HG03575 (cell line): Measurements from ENCODE around the gene PPIC.
"Not testable (repeated sequence)": the region's sequence is repeated elsewhere in the genome, so short reads cannot be mapped to it uniquely, and the experiment has no call there.

Source experiments
- ATAC-seq: cut with Tn5 transposase; IDR thresholded peaks from one replicate; pipeline ENCODE4 v1.9.1; 2021; ENCODE audit not compliant: unreplicated experiment, insufficient number of reproducible peaks, low FRiP score; ENCODE audit errors: extremely low read depth

The PPIC gene

GRCh38 chr5:123028222-123028621, 8.3 kb downstream of the PPIC start:
- no peak for ATAC-seq

- no peak for ATAC-seq
Measured at GRCh38 chr5:123014689-123015088, 21.8 kb downstream of the PPIC start.

DNA sequence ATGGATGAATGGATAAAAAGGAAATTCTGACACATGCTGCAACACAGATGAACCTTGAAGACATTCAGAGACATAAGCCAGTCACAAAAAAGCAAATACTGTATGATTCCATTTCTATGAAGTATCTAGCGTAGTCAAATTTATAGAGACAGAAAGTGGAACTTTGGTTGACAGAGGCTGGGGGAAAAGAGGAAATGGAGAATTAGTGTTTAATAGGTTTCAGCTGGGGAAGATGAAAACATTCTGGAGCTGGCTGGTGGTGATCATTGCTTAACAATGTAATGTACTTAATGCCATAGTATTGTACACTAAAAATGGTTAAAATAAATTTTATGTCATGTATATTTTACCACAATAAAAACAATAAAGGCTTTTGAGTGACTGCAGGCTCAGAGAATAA, 24.2 kb downstream of the PPIC start:
- no peak for ATAC-seq

GRCh38 chr5:123007754-123008153, 28.8 kb downstream of the PPIC start:
- ATAC-seq: no peak

GRCh38 chr5:123007182-123007581, 29.3 kb downstream of the PPIC start:
- no peak for ATAC-seq

DNA sequence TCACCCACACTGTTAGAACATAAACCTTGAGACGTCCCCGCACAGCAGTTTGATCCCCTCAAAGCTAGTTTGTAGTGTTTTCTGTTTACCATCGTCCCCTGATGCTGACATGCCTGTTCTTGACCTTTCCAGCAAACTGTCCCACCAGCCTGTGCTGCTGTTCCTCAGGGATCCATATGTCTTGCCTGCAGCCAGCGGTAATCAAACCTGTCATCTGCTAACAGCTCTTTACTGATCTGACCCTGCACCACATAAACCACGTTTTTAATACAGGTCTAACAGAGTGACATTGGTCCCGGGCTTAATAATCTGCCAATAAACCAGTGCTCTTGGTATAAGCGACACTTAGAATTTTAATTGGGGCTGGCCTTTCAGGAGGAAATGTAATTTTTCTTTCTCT, 34.7 kb downstream of the PPIC start:
- ATAC-seq: no peak

DNA sequence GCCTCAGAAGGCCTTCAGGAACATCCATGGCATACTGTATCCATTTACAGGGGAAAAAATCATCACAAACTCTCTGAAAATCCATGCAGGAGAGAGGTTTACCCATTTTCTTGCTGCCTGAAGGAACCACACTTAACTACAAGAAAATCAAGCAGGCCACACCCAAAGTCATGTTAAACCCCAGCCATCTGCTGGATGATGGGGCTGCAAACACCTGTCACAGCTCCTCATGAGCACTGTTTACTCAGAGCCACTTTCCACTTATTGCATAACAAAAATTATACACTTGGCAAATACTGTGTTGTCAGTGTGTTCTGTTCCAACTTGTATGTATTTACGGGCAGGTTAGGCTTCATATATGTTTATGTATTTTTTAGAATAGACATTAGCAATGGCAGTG, 35.8 kb downstream of the PPIC start:
- ATAC-seq: no peak

DNA sequence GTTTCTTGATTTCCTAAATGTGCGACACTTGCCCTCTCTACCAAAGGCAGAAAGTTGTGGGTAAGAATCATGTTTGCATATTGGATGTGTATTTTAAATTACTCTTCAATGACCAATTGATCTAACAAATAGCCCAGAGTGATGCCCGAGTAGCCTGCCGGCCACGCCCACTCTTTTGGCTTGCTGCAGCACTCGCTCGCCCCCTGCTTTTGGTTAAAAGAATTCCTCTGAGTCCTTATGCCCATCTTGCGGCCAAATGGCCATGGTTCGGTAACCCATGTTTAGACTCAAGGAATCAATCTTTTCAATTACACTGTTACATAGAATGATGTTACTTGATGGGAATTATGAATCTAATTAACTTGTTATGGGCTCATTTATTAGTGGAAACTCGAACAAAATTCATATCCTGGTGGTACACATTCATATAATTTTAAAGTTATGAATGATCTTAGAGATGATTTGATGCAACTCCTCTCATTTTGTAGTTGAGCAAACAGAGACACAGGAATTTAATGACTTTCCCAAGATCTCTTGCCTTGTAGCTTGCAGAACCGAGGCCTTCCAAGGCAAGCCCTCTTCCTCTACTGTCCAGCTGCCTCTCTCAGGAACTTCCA, 36.5 kb downstream of the PPIC start:
- no peak for ATAC-seq

- ATAC-seq: no peak
Measured at GRCh38 chr5:122997294-122997693, 39.2 kb downstream of the PPIC start.

DNA sequence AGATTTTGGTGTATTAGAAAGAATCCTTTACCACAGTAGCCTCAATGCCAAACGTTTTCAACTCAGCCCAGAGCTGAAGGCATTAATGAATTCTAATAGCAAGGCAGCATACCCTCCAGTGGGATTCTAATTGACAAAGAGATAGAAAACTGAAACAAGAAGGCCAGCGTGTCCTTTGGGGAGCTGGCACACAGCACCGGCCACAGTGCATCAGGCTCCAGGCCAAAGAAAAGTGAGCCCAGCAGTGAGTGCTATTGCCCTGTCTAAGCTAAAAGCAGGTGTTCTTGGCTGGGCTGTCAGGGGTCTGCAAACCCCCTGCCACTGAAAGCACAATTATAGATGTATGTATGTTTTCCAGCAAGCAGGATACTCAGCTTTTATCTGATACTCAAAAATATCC, 40.4 kb downstream of the PPIC start:
- no peak for ATAC-seq

DNA sequence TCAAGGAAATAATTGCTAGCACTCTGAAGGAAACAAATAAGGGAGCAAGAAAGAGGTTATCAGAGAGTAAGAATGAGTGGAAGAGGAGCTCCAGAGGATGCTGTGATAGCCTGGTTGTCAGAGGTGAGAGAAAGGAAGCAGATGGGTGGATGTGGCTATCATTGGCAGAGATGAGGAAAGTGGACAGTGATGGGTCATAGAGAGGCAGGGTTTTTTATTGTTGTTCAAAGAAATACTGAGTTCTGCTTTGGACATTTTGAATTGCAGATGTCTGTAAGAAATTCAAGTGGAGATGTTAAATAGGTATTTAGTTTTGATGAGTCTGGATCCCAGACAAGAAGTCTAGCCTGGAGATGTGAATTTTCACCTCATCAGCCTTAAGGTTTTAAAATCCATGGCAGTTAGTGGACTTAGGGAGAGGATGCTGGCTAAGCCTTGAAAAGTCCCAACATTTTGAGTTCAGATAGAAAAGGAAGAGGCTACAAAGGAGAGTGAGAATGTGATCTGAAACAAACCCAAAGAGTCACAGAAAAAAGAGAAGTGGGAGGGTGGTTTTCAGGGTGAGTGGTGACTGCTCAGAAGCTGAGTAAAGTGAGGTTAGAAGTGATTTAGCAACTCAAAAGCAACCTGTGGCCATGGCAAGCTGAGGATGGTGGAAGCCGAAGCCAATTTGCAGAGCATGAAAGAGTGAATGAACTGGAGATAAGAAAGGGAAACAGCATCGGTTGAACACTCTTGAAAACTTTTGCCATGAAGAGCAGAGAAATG, 50.4 kb downstream of the PPIC start:
- peak; percentile 93 for ATAC-seq

DNA sequence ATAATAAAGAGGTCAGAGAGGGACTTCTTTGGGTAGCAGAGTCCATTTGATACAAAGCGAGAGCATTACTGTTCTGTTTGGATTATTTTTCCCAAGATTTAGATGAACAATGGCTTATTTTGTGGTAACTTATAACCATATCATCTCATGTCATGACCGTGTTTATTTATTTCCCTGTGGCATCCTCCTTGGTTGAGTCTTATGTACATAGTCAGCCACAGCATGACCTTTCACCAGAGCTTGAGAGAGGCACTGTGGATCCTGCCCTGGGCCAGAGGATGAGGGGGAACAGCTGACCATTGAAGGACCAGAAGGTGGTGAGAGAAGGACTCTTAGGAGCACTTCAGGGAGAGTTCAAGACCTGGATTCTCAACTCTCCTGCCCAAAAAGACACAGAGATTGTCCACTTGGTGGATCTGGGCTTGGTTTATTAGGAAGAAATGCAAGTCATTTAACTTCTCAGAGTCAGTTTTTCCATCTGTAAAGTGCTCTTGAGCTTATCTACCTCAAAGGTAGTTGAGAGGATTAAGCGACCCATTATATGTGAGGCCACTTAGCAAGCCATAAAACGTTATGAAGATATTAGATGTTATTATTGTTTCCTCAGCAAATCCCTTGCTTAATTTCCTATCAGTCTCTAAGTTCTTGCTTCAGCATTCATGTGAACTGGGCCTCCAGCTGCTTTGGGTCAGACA, 51.4 kb downstream of the PPIC start:
- ATAC-seq: no peak

DNA sequence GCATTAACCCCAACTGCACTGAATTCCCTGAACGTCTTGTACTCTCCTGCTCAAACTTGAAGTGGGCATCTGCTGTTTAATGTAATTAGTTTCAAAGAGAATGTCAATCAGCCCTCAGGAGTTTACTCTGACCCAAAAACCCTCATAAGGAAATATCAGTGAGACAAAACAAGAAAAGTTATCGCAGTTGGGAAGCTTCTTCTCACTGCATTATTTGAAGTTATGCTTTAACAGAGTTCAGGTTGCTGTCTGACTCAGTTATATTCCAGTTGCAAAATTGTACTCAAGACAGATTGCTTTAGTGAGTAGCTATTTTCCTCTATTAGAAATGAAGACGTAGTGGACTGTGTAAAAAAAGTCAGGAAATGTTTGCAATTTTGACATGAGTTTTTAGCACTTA, 52.1 kb downstream of the PPIC start:
- ATAC-seq: no peak

- no peak for ATAC-seq
Measured at GRCh38 chr5:122982376-122982775, 54.1 kb downstream of the PPIC start.

DNA sequence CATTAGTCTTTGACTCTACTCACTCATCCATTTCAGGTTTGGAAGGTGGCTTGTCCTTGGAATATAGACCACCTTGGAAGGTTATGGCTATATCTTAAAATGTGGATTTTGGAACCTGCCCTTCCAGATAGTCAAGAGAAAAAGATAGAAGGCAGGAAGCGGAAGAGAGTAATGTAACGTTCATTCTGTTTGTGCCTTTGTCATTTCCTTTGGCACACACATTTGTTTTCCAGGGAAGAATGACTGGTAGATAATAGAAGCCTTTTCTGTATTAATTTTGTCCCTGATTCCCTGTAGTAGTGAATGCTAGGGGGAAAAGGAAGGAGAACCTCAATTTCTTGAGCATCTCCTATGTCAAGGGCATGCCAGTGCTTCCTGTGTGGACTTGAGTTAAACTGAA, 54.7 kb downstream of the PPIC start:
- ATAC-seq: no peak

DNA sequence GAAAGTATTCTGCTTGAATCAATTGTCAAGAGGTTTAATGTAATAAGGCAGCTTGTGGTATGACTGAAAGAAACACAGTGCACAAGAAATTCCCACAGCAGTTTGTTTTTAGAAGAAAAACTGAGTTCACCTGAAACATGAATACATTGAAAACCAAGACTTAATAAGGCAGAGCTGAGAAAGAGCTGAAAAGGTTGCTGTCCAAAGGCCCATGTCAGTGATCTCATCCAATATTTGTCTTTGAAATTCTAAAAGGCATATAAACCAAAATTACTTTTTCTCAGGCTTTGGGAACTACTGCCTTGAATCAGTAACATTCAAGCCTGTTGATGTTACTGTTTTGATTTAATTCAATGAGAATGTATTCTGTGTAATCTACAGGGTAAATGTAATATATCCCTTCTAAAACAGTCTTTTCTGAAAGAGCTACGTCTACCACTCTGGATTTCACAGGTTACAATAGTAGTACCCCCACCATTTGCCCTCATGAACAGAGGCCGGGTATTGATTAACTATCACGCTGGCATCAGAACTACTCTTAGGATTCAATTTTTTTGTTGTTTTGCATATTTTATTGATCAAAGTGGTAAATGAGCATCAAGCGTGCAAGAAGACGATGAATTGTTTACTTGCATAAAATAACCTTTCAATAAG, 57.8 kb downstream of the PPIC start:
- no peak for ATAC-seq

DNA sequence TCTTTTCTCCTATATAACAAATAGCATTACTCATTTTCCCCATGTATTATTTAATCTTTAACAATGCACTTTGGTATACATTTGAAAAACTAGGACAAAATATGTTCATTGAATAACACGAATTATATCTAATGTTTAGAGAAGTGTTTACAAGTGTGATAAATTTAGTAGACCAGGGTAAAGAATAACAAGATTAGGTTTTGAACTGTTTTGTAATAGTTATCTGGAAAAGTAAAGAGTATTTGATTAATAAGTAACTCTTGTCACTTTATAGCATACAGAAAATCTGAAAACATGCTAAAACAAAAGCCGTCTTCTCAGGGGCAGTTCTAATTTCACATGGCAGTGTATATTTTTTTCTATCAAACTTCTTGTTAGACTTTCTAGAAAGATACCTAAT, 58.5 kb downstream of the PPIC start:
- no peak for ATAC-seq

- ATAC-seq: no peak
Measured at GRCh38 chr5:122977319-122977718, 59.2 kb downstream of the PPIC start.

DNA sequence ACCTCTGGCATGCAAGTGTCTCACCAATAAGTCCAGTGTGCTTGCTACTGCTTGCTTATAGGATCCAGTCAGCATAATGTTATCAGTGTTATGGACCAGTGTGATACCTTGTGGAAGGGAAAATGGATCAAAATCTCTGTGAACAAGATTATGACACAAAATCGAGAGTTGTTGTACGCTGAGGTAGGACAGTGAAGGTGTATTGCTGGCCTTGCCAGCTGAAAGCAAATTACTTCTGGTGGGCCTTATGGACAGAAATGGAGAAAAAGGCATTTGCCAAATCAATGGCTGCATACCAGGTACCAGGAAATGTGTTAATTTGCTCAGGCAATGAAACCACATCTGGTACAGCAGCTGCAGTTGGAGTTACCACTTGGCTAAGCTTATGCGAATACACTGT, 62.3 kb downstream of the PPIC start:
- ATAC-seq: not testable (repeated sequence)

GRCh38 chr5:122973759-122974158, 62.8 kb downstream of the PPIC start:
- ATAC-seq: not testable (repeated sequence)
